ENCODE measurements around the gene ZXDB.
"Not testable (repeated sequence)": the region's sequence is repeated elsewhere in the genome, so short reads cannot be mapped to it uniquely, and the experiment has no call there.

The ZXDB gene

GRCh38 chrX:57591284-57592159 lies at the start of gene ZXDB:
TSS of gene ZXDB (plus strand) at chrX:57592011. CDS start at chrX:57592049, 38 bp downstream.
- not testable (repeated sequence) for DNase-seq

GRCh38 chrX:57565198-57565597 lies 26.6 kb upstream of the ZXDB start:
- no peak for DNase-seq

GRCh38 chrX:57573754-57574153 lies 18.1 kb upstream of the ZXDB start:
- DNase-seq = no peak

- DNase-seq = not testable (repeated sequence)
Observed at GRCh38 chrX:57582948-57583347, 8.9 kb upstream of the ZXDB start.

- DNase-seq = no peak
Observed at GRCh38 chrX:57583477-57583876, 8.3 kb upstream of the ZXDB start.

GRCh38 chrX:57586360-57586759 lies 5.5 kb upstream of the ZXDB start:
- no peak for DNase-seq

GRCh38 chrX:57587062-57587461 lies 4.7 kb upstream of the ZXDB start:
- DNase-seq = no peak

- no peak for DNase-seq
Observed at GRCh38 chrX:57587607-57588006, 4.2 kb upstream of the ZXDB start.

- DNase-seq = not testable (repeated sequence)
Observed at GRCh38 chrX:57592160-57592893, 516 bp downstream of the ZXDB start.

- not testable (repeated sequence) for DNase-seq
Observed at GRCh38 chrX:57592894-57593215, 1.0 kb downstream of the ZXDB start.

GRCh38 chrX:57595381-57595811 lies 3.6 kb downstream of the ZXDB start:
- no peak for DNase-seq

GRCh38 chrX:57596109-57596508 lies 4.3 kb downstream of the ZXDB start:
- DNase-seq = no peak

- no peak for DNase-seq
Observed at GRCh38 chrX:57596516-57596915, 4.7 kb downstream of the ZXDB start.

GRCh38 chrX:57607295-57608187 lies 15.7 kb downstream of the ZXDB start:
- no peak for DNase-seq

- not testable (repeated sequence) for DNase-seq
Observed at GRCh38 chrX:57613351-57613750, 21.5 kb downstream of the ZXDB start.

GRCh38 chrX:57629438-57629837 lies 37.6 kb downstream of the ZXDB start:
- not testable (repeated sequence) for DNase-seq

GRCh38 chrX:57640674-57641016 lies 48.8 kb downstream of the ZXDB start:
- DNase-seq = no peak

GRCh38 chrX:57641338-57641737 lies 49.5 kb downstream of the ZXDB start:
- no peak for DNase-seq

GRCh38 chrX:57643698-57644097 lies 51.9 kb downstream of the ZXDB start:
- no peak for DNase-seq

- DNase-seq = no peak
Observed at GRCh38 chrX:57647020-57647419, 55.2 kb downstream of the ZXDB start.
